Neural progenitor cell (in vitro differentiated cells): Measurements from ENCODE around the gene DENND5B. TPM values are rescaled to one million over a fixed set of nuclear protein-coding genes. Genes with fewer than 3 reads are reported as not detected.
A peak's percentile ranks its signal among the peaks of the same experiment; 100 is the strongest.

Experiments used
- DNase-seq: peaks from one replicate; pipeline ENCODE4 v3.0.0-alpha.2; 2016; ENCODE audit warnings: low spot score
- H2AFZ ChIP-seq: fragments of 200-600 bp; sonication (generic); replicated peaks from 2 replicates; pipeline ENCODE4 v1.6.1; 2016; ENCODE audit warnings: antibody characterized with exemption
- H3F3A ChIP-seq: fragments of 200-600 bp; sonication (generic); 2 replicates; pipeline ENCODE4 v1.6.1; 2016; ENCODE audit warnings: antibody characterized with exemption, low read depth
- H3K27ac ChIP-seq: fragments of 200-600 bp; sonication (generic); 2 replicates; pipeline ENCODE4 v1.5.1; 2016; ENCODE audit warnings: mild to moderate bottlenecking
- H3K27me3 ChIP-seq: fragments of 200-600 bp; sonication (generic); 2 replicates; pipeline ENCODE4 v1.6.1; 2016; ENCODE audit warnings: mild to moderate bottlenecking, moderate library complexity
- H3K36me3 ChIP-seq: fragments of 200-600 bp; sonication (generic); 2 replicates; pipeline ENCODE4 v1.5.1; 2016
- H3K4me1 ChIP-seq: fragments of 200-600 bp; sonication (generic); 2 replicates; pipeline ENCODE4 v1.6.1; 2016; ENCODE audit warnings: mixed run types
- H3K4me2 ChIP-seq: fragments of 200-600 bp; sonication (generic); 2 replicates; pipeline ENCODE4 v1.6.1; 2016
- H3K4me3 ChIP-seq: fragments of 200-600 bp; sonication (generic); 2 replicates; pipeline ENCODE4 v1.5.1; 2016
- H3K79me2 ChIP-seq: fragments of 200-600 bp; sonication (generic); 2 replicates; pipeline ENCODE4 v1.6.1; 2016; ENCODE audit warnings: low read depth
- H3K9ac ChIP-seq: fragments of 200-600 bp; sonication (generic); 2 replicates; pipeline ENCODE4 v1.6.1; 2016
- H3K9me3 ChIP-seq: fragments of 200-600 bp; sonication (generic); 2 replicates; pipeline ENCODE4 v1.5.1; 2016; ENCODE audit warnings: low read depth
- H4K20me1 ChIP-seq: fragments of 200-600 bp; sonication (generic); 2 replicates; pipeline ENCODE4 v1.6.1; 2016; ENCODE audit warnings: low read depth
- H3K27ac Mint-ChIP-seq: 3 replicates; pipeline ENCODE4 v1.8.0; 2021; ENCODE audit warnings: mixed read lengths
- H3K27me3 Mint-ChIP-seq: 2 replicates; pipeline ENCODE4 v1.8.0; 2022; ENCODE audit warnings: low read depth, mild to moderate bottlenecking, inconsistent platforms, moderate library complexity, mixed read lengths; ENCODE audit not compliant: insufficient read depth
- H3K36me3 Mint-ChIP-seq: 3 replicates; pipeline ENCODE4 v1.8.0; 2021; ENCODE audit warnings: mixed read lengths
- H3K4me1 Mint-ChIP-seq: 3 replicates; pipeline ENCODE4 v1.8.0; 2021; ENCODE audit warnings: mixed read lengths
- H3K4me3 Mint-ChIP-seq: 3 replicates; pipeline ENCODE4 v1.8.0; 2021; ENCODE audit warnings: mild to moderate bottlenecking, moderate library complexity, mixed read lengths
- H3K9me3 Mint-ChIP-seq: 3 replicates; pipeline ENCODE4 v1.8.0; 2020; ENCODE audit warnings: mixed read lengths
- CTCF ChIP-seq: fragments of 200-600 bp; sonication (generic); IDR thresholded peaks from 2 replicates; pipeline ENCODE4 v1.5.1; 2017; ENCODE audit warnings: antibody characterized with exemption, mild to moderate bottlenecking
- EZH2 ChIP-seq: fragments of 200-600 bp; sonication (generic); IDR thresholded peaks from 2 replicates; pipeline ENCODE4 v1.6.1; 2017; ENCODE audit warnings: antibody characterized with exemption, mild to moderate bottlenecking, moderate library complexity
- EZH2phosphoT487 ChIP-seq: fragments of 200-600 bp; sonication (generic); IDR thresholded peaks from 2 replicates; pipeline ENCODE4 v1.6.1; 2017; ENCODE audit warnings: antibody characterized with exemption
- total RNA-seq: library from RNA; depleted of rRNA; stranded (reverse); fragments of >200 nt; gene quantifications from 2 replicates; pipeline ENCODE4 v1.2.3, GENCODE V29; 2015; ENCODE audit warnings: low replicate concordance

Gene DENND5B
- total RNA-seq, 1 donor from 2014 or later: 24.2 TPM

- Histone ChIP-seq H3K4me3 (no peak overlapping the region), H3K36me3 (no peaks in the 10 kb centered on the region), H2AFZ (no peak overlapping the region), H3K9me3 (no peaks in the 10 kb centered on the region), H3K79me2 (peaks cover 44% of the 10 kb centered on the region), H3F3A (peaks cover 58% of the 10 kb centered on the region), H3K9ac (no peak overlapping the region), H3K4me1 (peaks cover 45% of the 10 kb centered on the region), H3K27ac (peak overlapping the region; percentile 89), H4K20me1 (no peaks in the 10 kb centered on the region), H3K4me2 (peak overlapping the region; percentile 73), H3K27me3 (no peaks in the 10 kb centered on the region)
- Mint-ChIP-seq H3K27me3 (peaks cover 2% of the 10 kb centered on the region), H3K4me3 (peak overlapping the region; percentile 81), H3K36me3 (no peaks in the 10 kb centered on the region), H3K9me3 (no peaks in the 10 kb centered on the region), H3K27ac (peak overlapping the region; percentile 99), H3K4me1 (peaks cover 35% of the 10 kb centered on the region)
- TF ChIP-seq EZH2 (no peak), EZH2phosphoT487 (no peak), CTCF (no peak)
- DNase-seq: peak; percentile 25
Observed at GRCh38 chr12:31363416-31363809, 227.5 kb downstream of the DENND5B start.

GRCh38 chr12:31362759-31363415 lies 228.0 kb downstream of the DENND5B start:
- TF ChIP-seq EZH2phosphoT487 (no peak), EZH2 (no peak), CTCF (no peak)
- Histone ChIP-seq H3K36me3 (no peaks in the 10 kb centered on the region), H3K4me1 (peaks cover 40% of the 10 kb centered on the region), H2AFZ (peak overlapping the region; percentile 6), H3K79me2 (peaks cover 39% of the 10 kb centered on the region), H4K20me1 (no peaks in the 10 kb centered on the region), H3K9ac (no peak overlapping the region), H3F3A (peaks cover 52% of the 10 kb centered on the region), H3K27ac (peak overlapping the region; percentile 89), H3K27me3 (no peaks in the 10 kb centered on the region), H3K9me3 (no peaks in the 10 kb centered on the region), H3K4me2 (peak overlapping the region; percentile 73), H3K4me3 (peak overlapping the region; percentile 22)
- Mint-ChIP-seq H3K9me3 (no peaks in the 10 kb centered on the region), H3K36me3 (no peaks in the 10 kb centered on the region), H3K27me3 (peaks cover 2% of the 10 kb centered on the region), H3K4me3 (peak overlapping the region; percentile 81), H3K4me1 (peaks cover 33% of the 10 kb centered on the region), H3K27ac (peak overlapping the region; percentile 99)
- peak; percentile 62 for DNase-seq

- TF ChIP-seq CTCF (peak; percentile 4), EZH2 (no peak), EZH2phosphoT487 (no peak)
- Mint-ChIP-seq H3K4me1 (peaks cover 33% of the 10 kb centered on the region), H3K27me3 (peaks cover 2% of the 10 kb centered on the region), H3K36me3 (no peaks in the 10 kb centered on the region), H3K27ac (peak overlapping the region; percentile 99), H3K9me3 (no peaks in the 10 kb centered on the region), H3K4me3 (peak overlapping the region; percentile 81)
- Histone ChIP-seq H2AFZ (peak overlapping the region; percentile 6), H3K79me2 (peaks cover 33% of the 10 kb centered on the region), H3K9ac (no peak overlapping the region), H4K20me1 (no peaks in the 10 kb centered on the region), H3K27me3 (no peaks in the 10 kb centered on the region), H3F3A (peaks cover 48% of the 10 kb centered on the region), H3K4me2 (peak overlapping the region; percentile 73), H3K9me3 (no peaks in the 10 kb centered on the region), H3K4me1 (peaks cover 36% of the 10 kb centered on the region), H3K27ac (peak overlapping the region; percentile 89), H3K4me3 (peak overlapping the region; percentile 22), H3K36me3 (no peaks in the 10 kb centered on the region)
- DNase-seq: peak; percentile 72
Observed at GRCh38 chr12:31362115-31362758, 228.7 kb downstream of the DENND5B start.
